HCT116 (cell line): Measurements from ENCODE around the gene HECW1. TPM values are rescaled to one million over a fixed set of nuclear protein-coding genes. Genes with fewer than 3 reads are reported as not detected.

Source experiments
- ATAC-seq: fragments of 200-7000 bp; cut with Tn5 transposase; 2 replicates; pipeline ENCODE4 v1.9.1; 2020; ENCODE audit warnings: mild to moderate bottlenecking, moderate library complexity
- BruUV-seq: library from RNA; stranded (reverse); fragments of 400-500 nt; replicated peaks from 2 replicates; lab custom pipeline; 2021; lab: Mats Ljungman, UMichigan
- CTCF ChIA-PET: fragments of 300-600 bp; sonication (Branson Sonifier 250); formaldehyde crosslinking; loops from one replicate; lab custom pipeline; 2021; ENCODE audit warnings: antibody characterized with exemption; lab: Charles Lee
- POLR2A ChIA-PET: fragments of 300-600, 350-600 bp; sonication (Branson Sonifier 250); formaldehyde crosslinking; loops from one replicate; lab custom pipeline; 2021; ENCODE audit warnings: antibody characterized with exemption; lab: Charles Lee
- RAD21 ChIA-PET, 2 experiments: fragments of 300-600 bp; sonication (Branson Sonifier 250); formaldehyde crosslinking; loops; one replicate each; lab custom pipeline; 2023; ENCODE audit warnings: low total read pairs in 2 of 2; ENCODE audit not compliant: uncharacterized antibody in 2 of 2, unreplicated experiment in 2 of 2, low non-redundant PET in 1 of 2; lab: Charles Lee
- DNase-seq: peaks from one replicate; pipeline ENCODE4 v3.0.0-alpha.2; 2010; ENCODE audit warnings: low read depth, low spot score
- H2AFZ ChIP-seq: fragments of 200-600 bp; shearing (Covaris generic), sonication (generic); 2 replicates; pipeline ENCODE4 v1.6.1; 2017; ENCODE audit warnings: low read depth, mixed run types, mixed read lengths, antibody characterized with exemption, low read length; ENCODE audit not compliant: poor library complexity, severe bottlenecking
- H3K27ac ChIP-seq: 2 replicates; pipeline ENCODE4 v1.5.1; 2012; ENCODE audit warnings: low read depth, low read length
- H3K27me3 ChIP-seq: fragments of 200-600 bp; sonication (generic); 2 replicates; pipeline ENCODE4 v1.6.1; 2016; ENCODE audit warnings: mixed run types, low read length, mixed read lengths; ENCODE audit not compliant: insufficient read depth
- H3K36me3 ChIP-seq, 2 experiments: fragments of 200-500 bp in 1 of 2; fragments of 200-600 bp in 1 of 2; sonication (Bioruptor generic) in 1 of 2; sonication (generic) in 1 of 2; 2 replicates each; pipeline versions ENCODE4 v1.5.1 to v1.6.1; 2014 to 2016; ENCODE audit warnings: low read length in 2 of 2, inconsistent platforms in 1 of 2, mixed read lengths in 1 of 2, mixed run types in 1 of 2; ENCODE audit not compliant: insufficient read depth in 2 of 2, control insufficient read depth in 1 of 2
- H3K4me1 ChIP-seq, 2 experiments: fragments of 200-600 bp in 1 of 2; sonication (generic) in 1 of 2; 2 replicates each; pipeline versions ENCODE4 v1.5.1 to v1.6.1; 2012 to 2017; ENCODE audit warnings: low read length in 2 of 2, inconsistent platforms in 1 of 2, mild to moderate bottlenecking in 1 of 2, mixed read lengths in 1 of 2, mixed run types in 1 of 2, moderate library complexity in 1 of 2; ENCODE audit not compliant: insufficient read depth in 2 of 2, control insufficient read depth in 1 of 2
- H3K4me2 ChIP-seq: fragments of 200-600 bp; sonication (generic); 2 replicates; pipeline ENCODE4 v1.6.1; 2017; ENCODE audit warnings: mixed run types, low read length, mixed read lengths
- H3K4me3 ChIP-seq, 2 experiments: fragments of 200-600 bp in 1 of 2; sonication (generic) in 1 of 2; replicated peaks in 1 of 2; 2 replicates each; pipeline ENCODE4 v1.5.1; 2011 to 2016; ENCODE audit warnings: low read length in 2 of 2, control low read depth in 1 of 2, low read depth in 1 of 2, mild to moderate bottlenecking in 1 of 2, mixed read lengths in 1 of 2, mixed run types in 1 of 2
- H3K79me2 ChIP-seq: fragments of 200-600 bp; sonication (generic); 2 replicates; pipeline ENCODE4 v1.6.1; 2017; ENCODE audit warnings: mild to moderate bottlenecking, mixed run types, low read length, moderate library complexity, mixed read lengths; ENCODE audit not compliant: insufficient read depth
- H3K9ac ChIP-seq: fragments of 200-600 bp; sonication (generic); 2 replicates; pipeline ENCODE4 v1.6.1; 2016; ENCODE audit warnings: low read length, mixed read lengths
- H3K9me2 ChIP-seq: fragments of 200-600 bp; sonication (generic), shearing (Covaris generic); 2 replicates; pipeline ENCODE4 v1.6.1; 2017; ENCODE audit warnings: mixed run types, mild to moderate bottlenecking, moderate library complexity; ENCODE audit not compliant: insufficient read depth
- H3K9me3 ChIP-seq, 2 experiments: fragments of 200-500 bp in 1 of 2; fragments of 200-600 bp in 1 of 2; sonication (Bioruptor generic) in 1 of 2; sonication (generic) in 1 of 2; 2 replicates each; pipeline ENCODE4 v1.6.1; 2014 to 2017; ENCODE audit warnings: low read length in 2 of 2, mixed read lengths in 2 of 2, inconsistent platforms in 1 of 2, low read depth in 1 of 2, mild to moderate bottlenecking in 1 of 2, mixed run types in 1 of 2, moderate library complexity in 1 of 2; ENCODE audit not compliant: control insufficient read depth in 1 of 2, insufficient read depth in 1 of 2
- H4K20me1 ChIP-seq: fragments of 200-600 bp; sonication (generic), shearing (Covaris generic); 2 replicates; pipeline ENCODE4 v1.6.1; 2017; ENCODE audit warnings: mixed run types, mild to moderate bottlenecking, moderate library complexity; ENCODE audit not compliant: insufficient read depth
- CBX3 ChIP-seq: IDR thresholded peaks from 2 replicates; pipeline ENCODE4 v1.6.1; 2012; ENCODE audit warnings: low read depth
- CEBPB ChIP-seq: IDR thresholded peaks from 2 replicates; pipeline ENCODE4 v1.6.1; 2012; ENCODE audit warnings: low read depth
- EGR1 ChIP-seq: IDR thresholded peaks from 2 replicates; pipeline ENCODE4 v1.6.1; 2012; ENCODE audit warnings: low read depth
- EZH2 ChIP-seq: fragments of 200-600 bp; sonication (generic); IDR thresholded peaks from 2 replicates; pipeline ENCODE4 v1.6.1; 2017; ENCODE audit warnings: antibody characterized with exemption, mixed run types
- EZH2phosphoT487 ChIP-seq: fragments of 200-600 bp; IDR thresholded peaks from 2 replicates; pipeline ENCODE4 v1.6.1; 2018; ENCODE audit warnings: antibody characterized with exemption, borderline replicate concordance
- FOSL1 ChIP-seq: IDR thresholded peaks from 2 replicates; pipeline ENCODE4 v1.6.1; 2012; ENCODE audit warnings: low read depth
- JUND ChIP-seq: IDR thresholded peaks from 2 replicates; pipeline ENCODE4 v1.6.1; 2012
- POLR2A ChIP-seq: IDR thresholded peaks from 2 replicates; pipeline ENCODE4 v1.7.0; 2011; ENCODE audit warnings: borderline replicate concordance; ENCODE audit not compliant: insufficient read depth, insufficient read length; ENCODE audit errors: extremely low read depth
- SIN3A ChIP-seq: IDR thresholded peaks from 2 replicates; pipeline ENCODE4 v1.6.1; 2012; ENCODE audit warnings: low read depth
- SP1 ChIP-seq: IDR thresholded peaks from 2 replicates; pipeline ENCODE4 v1.6.1; 2012; ENCODE audit warnings: low read depth
- YY1 ChIP-seq: IDR thresholded peaks from 2 replicates; pipeline ENCODE4 v1.6.1; 2011; ENCODE audit warnings: low read length, low read depth, moderate library complexity, mild to moderate bottlenecking; ENCODE audit not compliant: insufficient replicate concordance; ENCODE audit errors: extremely low read depth
- intact Hi-C: fragments of 100-400 bp; cut with micrococcal nuclease; formaldehyde crosslinking; loops from 2 replicates; pipeline ENCODE4 v1.10.0; 2022
- total RNA-seq: library from RNA; stranded (reverse); gene quantifications from one replicate; pipeline ENCODE4 v1.2.1, GENCODE V29; 2021; ENCODE audit not compliant: unreplicated experiment
- TF ChIP-seq, protein P1 (sequence below): IDR thresholded peaks from 2 replicates; pipeline ENCODE4 v1.6.1; 2012
- TF ChIP-seq, protein P2 (sequence below): IDR thresholded peaks from 2 replicates; pipeline ENCODE4 v1.6.1; 2011; ENCODE audit warnings: mild to moderate bottlenecking, low read length, moderate library complexity; ENCODE audit not compliant: insufficient replicate concordance; ENCODE audit errors: extremely low read depth
- TF ChIP-seq, protein P3 (sequence below): IDR thresholded peaks from 2 replicates; pipeline ENCODE4 v1.6.1; 2012
- TF ChIP-seq, protein P4 (sequence below), 3 experiments: fragments of 200-600 bp in 1 of 3; sonication (generic) in 1 of 3; IDR thresholded peaks in 2 of 3; conservative IDR thresholded peaks in 1 of 3; 2 replicates each; pipeline ENCODE4 v1.5.1; 2012 to 2017; ENCODE audit warnings: low read depth in 2 of 3, low read length in 2 of 3, antibody characterized with exemption in 1 of 3, borderline replicate concordance in 1 of 3, control low read depth in 1 of 3, mild to moderate bottlenecking in 1 of 3, mixed read lengths in 1 of 3, mixed run types in 1 of 3, moderate library complexity in 1 of 3; ENCODE audit not compliant: insufficient read depth in 1 of 3

HECW1 gene
- total RNA-seq, 1 experiment from 2014 or later: 5.6 TPM

DNA sequence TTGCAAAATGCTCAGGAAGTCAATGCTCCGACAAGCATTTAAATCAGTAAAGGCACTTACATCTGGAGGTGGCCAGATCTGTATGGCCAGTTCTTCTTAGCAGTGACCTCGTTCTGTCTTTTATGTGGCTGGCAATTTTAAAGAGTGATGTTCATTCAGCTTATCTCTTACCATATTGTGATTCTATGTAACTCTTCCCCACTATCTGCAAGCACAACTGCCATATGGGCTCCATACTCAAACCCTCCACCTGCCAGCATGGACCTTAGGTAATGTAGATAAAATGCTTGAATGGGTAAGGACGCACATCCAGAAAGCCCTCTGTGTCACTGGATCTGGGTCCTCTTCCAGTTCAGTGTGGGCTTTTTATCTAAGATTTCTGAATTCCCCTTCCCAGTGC, 428.0 kb downstream of the HECW1 start:
- no peak overlapping the region for H3K4me3 ChIP-seq
- no peaks in the 10 kb centered on the region for H3K27me3 ChIP-seq
- BruUV-seq: no TSS peak
- no peak overlapping the region for H3K9ac ChIP-seq
- ATAC-seq: no peak
- no peak overlapping the region for H3K27ac ChIP-seq
- H3K4me1 ChIP-seq: no peaks in the 10 kb centered on the region
- CTCF ChIA-PET: no interaction called here
- no peaks in the 10 kb centered on the region for H3K9me2 ChIP-seq
- no peaks in the 10 kb centered on the region for H3K79me2 ChIP-seq
- no peak for DNase-seq
- no peaks in the 10 kb centered on the region for H3K36me3 ChIP-seq
- H4K20me1 ChIP-seq: no peaks in the 10 kb centered on the region
- intact Hi-C loops: no loop called here
- RAD21 ChIA-PET: no interaction called here
- H3K4me2 ChIP-seq: no peak overlapping the region
- no peak overlapping the region for H2AFZ ChIP-seq
- TF ChIP-seq YY1: no peak
- TF ChIP-seq FOSL1: no peak
- no peak for TF ChIP-seq EZH2
- TF ChIP-seq CBX3: no peak
- TF ChIP-seq, protein P1, sequence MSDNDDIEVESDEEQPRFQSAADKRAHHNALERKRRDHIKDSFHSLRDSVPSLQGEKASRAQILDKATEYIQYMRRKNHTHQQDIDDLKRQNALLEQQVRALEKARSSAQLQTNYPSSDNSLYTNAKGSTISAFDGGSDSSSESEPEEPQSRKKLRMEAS: no peak
- no peak for TF ChIP-seq CEBPB
- no peak for TF ChIP-seq POLR2A
- TF ChIP-seq, protein P2, sequence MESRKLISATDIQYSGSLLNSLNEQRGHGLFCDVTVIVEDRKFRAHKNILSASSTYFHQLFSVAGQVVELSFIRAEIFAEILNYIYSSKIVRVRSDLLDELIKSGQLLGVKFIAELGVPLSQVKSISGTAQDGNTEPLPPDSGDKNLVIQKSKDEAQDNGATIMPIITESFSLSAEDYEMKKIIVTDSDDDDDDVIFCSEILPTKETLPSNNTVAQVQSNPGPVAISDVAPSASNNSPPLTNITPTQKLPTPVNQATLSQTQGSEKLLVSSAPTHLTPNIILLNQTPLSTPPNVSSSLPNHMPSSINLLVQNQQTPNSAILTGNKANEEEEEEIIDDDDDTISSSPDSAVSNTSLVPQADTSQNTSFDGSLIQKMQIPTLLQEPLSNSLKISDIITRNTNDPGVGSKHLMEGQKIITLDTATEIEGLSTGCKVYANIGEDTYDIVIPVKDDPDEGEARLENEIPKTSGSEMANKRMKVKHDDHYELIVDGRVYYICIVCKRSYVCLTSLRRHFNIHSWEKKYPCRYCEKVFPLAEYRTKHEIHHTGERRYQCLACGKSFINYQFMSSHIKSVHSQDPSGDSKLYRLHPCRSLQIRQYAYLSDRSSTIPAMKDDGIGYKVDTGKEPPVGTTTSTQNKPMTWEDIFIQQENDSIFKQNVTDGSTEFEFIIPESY: no peak
- TF ChIP-seq, protein P3, sequence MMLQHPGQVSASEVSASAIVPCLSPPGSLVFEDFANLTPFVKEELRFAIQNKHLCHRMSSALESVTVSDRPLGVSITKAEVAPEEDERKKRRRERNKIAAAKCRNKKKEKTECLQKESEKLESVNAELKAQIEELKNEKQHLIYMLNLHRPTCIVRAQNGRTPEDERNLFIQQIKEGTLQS: no peak
- no peak for TF ChIP-seq EZH2phosphoT487
- TF ChIP-seq, protein P4, sequence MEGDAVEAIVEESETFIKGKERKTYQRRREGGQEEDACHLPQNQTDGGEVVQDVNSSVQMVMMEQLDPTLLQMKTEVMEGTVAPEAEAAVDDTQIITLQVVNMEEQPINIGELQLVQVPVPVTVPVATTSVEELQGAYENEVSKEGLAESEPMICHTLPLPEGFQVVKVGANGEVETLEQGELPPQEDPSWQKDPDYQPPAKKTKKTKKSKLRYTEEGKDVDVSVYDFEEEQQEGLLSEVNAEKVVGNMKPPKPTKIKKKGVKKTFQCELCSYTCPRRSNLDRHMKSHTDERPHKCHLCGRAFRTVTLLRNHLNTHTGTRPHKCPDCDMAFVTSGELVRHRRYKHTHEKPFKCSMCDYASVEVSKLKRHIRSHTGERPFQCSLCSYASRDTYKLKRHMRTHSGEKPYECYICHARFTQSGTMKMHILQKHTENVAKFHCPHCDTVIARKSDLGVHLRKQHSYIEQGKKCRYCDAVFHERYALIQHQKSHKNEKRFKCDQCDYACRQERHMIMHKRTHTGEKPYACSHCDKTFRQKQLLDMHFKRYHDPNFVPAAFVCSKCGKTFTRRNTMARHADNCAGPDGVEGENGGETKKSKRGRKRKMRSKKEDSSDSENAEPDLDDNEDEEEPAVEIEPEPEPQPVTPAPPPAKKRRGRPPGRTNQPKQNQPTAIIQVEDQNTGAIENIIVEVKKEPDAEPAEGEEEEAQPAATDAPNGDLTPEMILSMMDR (IDR thresholded peaks at IDR 0.05 in 2 of 3, conservative IDR thresholded peaks at IDR 0.05 in 1 of 3; ENCODE audit: borderline replicate concordance in 1 of 3, insufficient read depth in 1 of 3, low read depth in 2 of 3, low read length in 2 of 3): no peak
- no peak for TF ChIP-seq SP1
- TF ChIP-seq EGR1: no peak
- no peak for TF ChIP-seq SIN3A
- no peak for TF ChIP-seq JUND
- POLR2A ChIA-PET: no interaction called here
- no peaks in the 10 kb centered on the region for H3K9me3 ChIP-seq
